NB4 (cell line): Measurements from ENCODE around the gene CIC.

ENCODE experiments used
- POLR2A ChIP-seq: IDR thresholded peaks from 2 replicates; pipeline ENCODE4 v1.6.1; 2011; ENCODE audit warnings: mild to moderate bottlenecking; ENCODE audit not compliant: insufficient read length; ENCODE audit errors: extremely low read depth
- TF ChIP-seq, protein P1 (sequence below): IDR thresholded peaks from one replicate; pipeline ENCODE4 v1.5.1; 2012; ENCODE audit warnings: low read depth, low read length
- TF ChIP-seq, protein P2 (sequence below): IDR thresholded peaks from 2 replicates; pipeline ENCODE4 v1.6.1; 2011; ENCODE audit warnings: low read depth, low read length

DNA sequence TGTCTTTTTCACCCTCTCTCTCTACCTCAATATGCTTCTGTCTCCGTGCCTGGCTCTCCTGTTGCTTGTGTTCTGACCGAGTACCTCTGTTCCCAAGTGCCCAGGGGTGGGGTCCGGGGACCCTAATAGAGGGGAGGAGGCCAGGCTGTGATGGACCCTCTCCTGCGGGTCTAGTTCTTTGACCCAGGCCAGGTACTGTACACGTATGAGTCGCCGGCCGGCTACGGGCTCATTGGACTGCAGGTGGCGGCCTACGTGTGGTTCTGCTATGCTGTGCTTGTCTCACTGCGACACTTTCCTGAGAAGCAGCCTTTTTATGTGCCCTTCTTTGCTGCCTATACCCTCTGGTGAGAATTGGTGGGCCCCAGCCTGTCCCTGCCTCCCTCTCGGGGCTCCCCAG lies 48.5 kb downstream of the CIC start:
- TF ChIP-seq, protein P1, sequence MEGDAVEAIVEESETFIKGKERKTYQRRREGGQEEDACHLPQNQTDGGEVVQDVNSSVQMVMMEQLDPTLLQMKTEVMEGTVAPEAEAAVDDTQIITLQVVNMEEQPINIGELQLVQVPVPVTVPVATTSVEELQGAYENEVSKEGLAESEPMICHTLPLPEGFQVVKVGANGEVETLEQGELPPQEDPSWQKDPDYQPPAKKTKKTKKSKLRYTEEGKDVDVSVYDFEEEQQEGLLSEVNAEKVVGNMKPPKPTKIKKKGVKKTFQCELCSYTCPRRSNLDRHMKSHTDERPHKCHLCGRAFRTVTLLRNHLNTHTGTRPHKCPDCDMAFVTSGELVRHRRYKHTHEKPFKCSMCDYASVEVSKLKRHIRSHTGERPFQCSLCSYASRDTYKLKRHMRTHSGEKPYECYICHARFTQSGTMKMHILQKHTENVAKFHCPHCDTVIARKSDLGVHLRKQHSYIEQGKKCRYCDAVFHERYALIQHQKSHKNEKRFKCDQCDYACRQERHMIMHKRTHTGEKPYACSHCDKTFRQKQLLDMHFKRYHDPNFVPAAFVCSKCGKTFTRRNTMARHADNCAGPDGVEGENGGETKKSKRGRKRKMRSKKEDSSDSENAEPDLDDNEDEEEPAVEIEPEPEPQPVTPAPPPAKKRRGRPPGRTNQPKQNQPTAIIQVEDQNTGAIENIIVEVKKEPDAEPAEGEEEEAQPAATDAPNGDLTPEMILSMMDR, result no peak
- TF ChIP-seq, protein P2, sequence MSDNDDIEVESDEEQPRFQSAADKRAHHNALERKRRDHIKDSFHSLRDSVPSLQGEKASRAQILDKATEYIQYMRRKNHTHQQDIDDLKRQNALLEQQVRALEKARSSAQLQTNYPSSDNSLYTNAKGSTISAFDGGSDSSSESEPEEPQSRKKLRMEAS, result no peak
- TF ChIP-seq POLR2A, result no peak
